DMS114 treated with DMSO at 0.1 percent for 48 hours (cell line): Measurements from ENCODE around the gene CWC22.
A peak's percentile ranks its signal among the peaks of the same experiment; 100 is the strongest.
"Not testable (repeated sequence)": the region's sequence is repeated elsewhere in the genome, so short reads cannot be mapped to it uniquely, and the experiment has no call there.

ENCODE experiments used
- DNase-seq: peaks from one replicate; lab custom pipeline; 2025; ENCODE audit not compliant: unreplicated experiment; lab: John Stamatoyannopoulos, UW

CWC22 gene

GRCh38 chr2:180006781-180007579 lies at the start of gene CWC22:
TSS of gene CWC22 (minus strand) at chr2:180007297. CDS start at chr2:179993341, 13,956 bp downstream.
- peak; percentile 86 for DNase-seq

GRCh38 chr2:180056367-180057118 lies 49.4 kb upstream of the CWC22 start:
- no peak for DNase-seq

GRCh38 chr2:180054576-180054975 lies 47.5 kb upstream of the CWC22 start:
- DNase-seq = not testable (repeated sequence)

- no peak for DNase-seq
Observed at GRCh38 chr2:180050246-180050645, 43.1 kb upstream of the CWC22 start.

GRCh38 chr2:180048251-180048650 lies 41.2 kb upstream of the CWC22 start:
- DNase-seq = no peak

- DNase-seq = no peak
Observed at GRCh38 chr2:180046776-180047175, 39.7 kb upstream of the CWC22 start.

GRCh38 chr2:180046202-180046601 lies 39.1 kb upstream of the CWC22 start:
- DNase-seq = no peak

GRCh38 chr2:180040146-180040925 lies 33.2 kb upstream of the CWC22 start:
- DNase-seq = no peak

- no peak for DNase-seq
Observed at GRCh38 chr2:180038997-180039396, 31.9 kb upstream of the CWC22 start.

GRCh38 chr2:180033993-180034894 lies 27.1 kb upstream of the CWC22 start:
- no peak for DNase-seq

GRCh38 chr2:180029575-180029974 lies 22.5 kb upstream of the CWC22 start:
- no peak for DNase-seq

GRCh38 chr2:180021850-180022249 lies 14.8 kb upstream of the CWC22 start:
- no peak for DNase-seq

GRCh38 chr2:180017784-180018183 lies 10.7 kb upstream of the CWC22 start:
- no peak for DNase-seq

- no peak for DNase-seq
Observed at GRCh38 chr2:180016937-180017336, 9.8 kb upstream of the CWC22 start.

GRCh38 chr2:180015951-180016709 lies 9.0 kb upstream of the CWC22 start:
- DNase-seq = no peak

GRCh38 chr2:180012523-180012922 lies 5.4 kb upstream of the CWC22 start:
- no peak for DNase-seq

GRCh38 chr2:180010701-180011100 lies 3.6 kb upstream of the CWC22 start:
- DNase-seq = no peak

- no peak for DNase-seq
Observed at GRCh38 chr2:180006231-180006630, 866 bp downstream of the CWC22 start.

GRCh38 chr2:180005465-180005864 lies 1.6 kb downstream of the CWC22 start:
- not testable (repeated sequence) for DNase-seq

GRCh38 chr2:180004731-180005130 lies 2.4 kb downstream of the CWC22 start:
- DNase-seq = no peak
